Measurements from ENCODE around the gene GRAMD2B.
"Not testable (repeated sequence)": the region's sequence is repeated elsewhere in the genome, so short reads cannot be mapped to it uniquely, and the experiment has no call there.

Gene GRAMD2B

DNA sequence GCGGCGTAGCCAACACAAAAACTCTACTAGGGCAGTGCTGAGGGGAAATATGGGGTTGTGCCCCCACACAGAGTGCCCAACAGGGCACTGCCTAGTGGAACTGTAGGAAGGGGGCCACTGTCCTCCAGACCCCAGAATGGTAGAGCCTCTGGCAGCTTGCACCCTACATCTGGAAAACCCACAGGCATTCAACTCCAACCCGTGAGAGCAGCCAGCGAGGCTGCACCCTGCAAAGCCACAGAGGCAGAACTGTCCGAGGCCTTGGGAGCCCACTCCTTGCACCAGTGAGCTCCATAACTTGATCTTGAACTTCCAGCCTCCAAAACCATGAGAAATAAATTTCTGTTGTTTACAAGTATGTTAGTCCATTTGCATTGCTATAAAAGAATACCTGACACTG lies 27.7 kb downstream of the GRAMD2B start:
- no peak for DNase-seq

DNA sequence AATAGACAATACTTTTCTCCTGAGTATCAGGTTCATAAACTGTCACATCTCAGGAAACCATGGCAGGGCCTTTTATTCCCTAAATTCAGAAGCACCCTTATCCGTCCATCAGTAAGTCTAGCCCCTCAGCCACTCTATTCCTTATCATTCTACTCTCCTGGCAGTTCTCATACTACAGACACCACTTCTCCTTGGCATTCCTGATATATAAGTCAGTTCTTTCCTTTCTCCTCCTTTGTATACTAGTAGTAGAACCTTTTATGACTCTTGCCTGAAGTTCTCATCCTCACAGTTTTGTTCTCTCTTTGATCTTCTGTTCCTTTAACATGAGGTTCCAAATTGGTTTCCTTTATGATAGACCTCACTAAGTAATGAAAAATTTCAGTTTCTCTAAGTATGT lies 29.3 kb downstream of the GRAMD2B start:
- DNase-seq, result no peak

- peak in 11 of 14 donors; percentile 40 to 85 (median 81) for DNase-seq
Observed at GRCh38 chr5:126454081-126454480, 30.9 kb downstream of the GRAMD2B start.

DNA sequence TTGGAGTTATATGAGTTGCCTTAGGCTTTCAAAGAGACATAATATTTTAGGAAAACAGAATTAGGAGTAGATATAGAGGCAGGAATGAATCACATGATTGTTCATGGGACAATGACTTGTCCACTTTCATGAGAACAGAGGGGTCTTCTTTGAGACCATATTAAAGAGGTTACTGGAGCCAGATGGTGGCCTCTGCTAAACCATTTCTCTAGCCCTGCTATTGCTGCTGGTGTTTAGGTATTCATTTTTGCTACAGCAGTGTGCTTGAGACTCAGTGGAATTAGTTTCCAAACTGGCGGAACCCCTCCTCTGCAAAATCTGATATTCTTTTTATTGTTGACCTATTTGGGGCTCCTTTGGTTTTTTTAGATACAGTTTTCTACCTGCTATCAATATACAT lies 31.3 kb downstream of the GRAMD2B start:
- peak in 1 of 14 donors; percentile 44 for DNase-seq

- no peak for DNase-seq
Observed at GRCh38 chr5:126455264-126455663, 32.1 kb downstream of the GRAMD2B start.

GRCh38 chr5:126455728-126456127 lies 32.5 kb downstream of the GRAMD2B start:
- DNase-seq, result no peak

GRCh38 chr5:126456217-126456820 lies 33.1 kb downstream of the GRAMD2B start:
- DNase-seq, result no peak

- peak in 3 of 14 donors; percentile 25 to 47 (median 43) for DNase-seq
Observed at GRCh38 chr5:126460459-126460858, 37.2 kb downstream of the GRAMD2B start.

DNA sequence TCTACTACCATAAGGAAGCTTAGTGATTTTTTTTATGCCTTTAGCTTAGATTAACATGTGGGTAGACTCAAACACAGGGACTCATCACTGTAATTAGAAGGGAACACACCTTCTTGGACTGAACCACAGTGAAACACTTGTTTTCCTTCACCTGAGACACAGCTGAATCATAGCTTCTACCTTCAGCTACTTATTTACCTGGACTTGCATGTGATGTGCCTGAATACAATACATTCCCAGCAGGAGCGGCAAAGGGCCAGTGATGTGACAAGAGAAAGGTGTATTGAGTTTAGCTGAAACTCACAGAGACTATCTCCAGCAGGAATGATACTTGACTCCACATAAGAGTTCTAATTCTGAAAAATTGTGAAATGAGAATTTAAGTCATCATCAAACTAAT lies 37.8 kb downstream of the GRAMD2B start:
- DNase-seq, result no peak

DNA sequence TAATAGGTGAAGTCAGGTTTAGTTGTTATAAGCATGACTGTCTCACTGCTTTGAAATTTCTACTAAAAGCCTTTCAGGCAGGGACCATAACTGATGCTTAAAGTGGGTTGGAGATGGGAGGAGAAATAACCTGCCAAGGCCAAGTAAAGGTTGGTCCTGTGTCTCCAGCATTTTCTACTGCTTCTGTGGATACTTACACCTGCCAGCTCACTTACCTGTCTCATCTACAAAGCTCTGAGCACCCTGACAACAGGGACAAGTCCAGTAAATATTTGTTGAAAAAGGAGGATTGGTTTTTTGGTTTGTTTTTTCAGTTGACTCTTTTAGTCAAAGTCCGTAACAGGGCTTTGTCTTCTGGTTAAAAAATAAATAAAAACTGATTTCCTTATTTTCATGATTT lies 38.6 kb downstream of the GRAMD2B start:
- no peak for DNase-seq

- no peak for DNase-seq
Observed at GRCh38 chr5:126462239-126463014, 39.2 kb downstream of the GRAMD2B start.

- no peak for DNase-seq
Observed at GRCh38 chr5:126464016-126464415, 40.8 kb downstream of the GRAMD2B start.

GRCh38 chr5:126464959-126465358 lies 41.8 kb downstream of the GRAMD2B start:
- DNase-seq, result no peak

DNA sequence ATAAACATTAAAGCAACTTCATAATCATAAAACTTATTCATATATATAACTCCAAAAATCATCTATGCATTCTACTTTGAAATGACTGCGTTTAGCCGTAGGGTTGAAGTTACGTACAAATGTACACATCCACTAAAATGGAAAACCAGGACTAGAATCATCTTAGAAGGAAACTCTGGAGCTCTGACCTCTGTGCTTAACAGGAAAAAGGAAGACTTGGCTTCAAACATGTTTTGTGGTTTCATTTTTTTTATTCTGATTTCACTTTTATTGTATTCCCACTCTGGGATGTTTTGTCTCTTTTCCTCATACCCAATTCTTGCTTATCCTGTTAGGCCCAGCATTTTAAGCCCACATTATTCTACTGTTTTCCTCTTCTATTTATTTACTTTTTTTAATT lies 44.9 kb downstream of the GRAMD2B start:
- DNase-seq, result no peak

GRCh38 chr5:126469536-126470316 lies 46.5 kb downstream of the GRAMD2B start:
- DNase-seq, result no peak

DNA sequence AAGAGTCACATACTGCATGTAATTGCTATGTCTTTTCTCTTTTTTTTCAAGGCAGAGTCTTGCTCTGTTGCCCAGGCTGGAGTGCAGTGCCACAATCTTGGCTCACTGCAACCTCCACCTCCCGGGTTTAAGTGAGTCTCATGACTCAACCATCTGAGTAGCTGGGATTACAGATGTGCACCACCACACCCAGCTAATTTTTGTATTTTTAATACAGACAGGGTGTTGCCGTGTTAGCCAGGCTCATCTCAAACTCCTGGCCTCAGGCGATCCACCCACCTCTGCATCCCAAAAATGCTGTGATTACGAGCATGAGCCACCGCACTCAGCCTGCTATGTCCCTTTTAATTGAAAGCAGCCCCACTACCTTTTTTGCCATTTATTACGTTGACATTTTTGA lies 47.3 kb downstream of the GRAMD2B start:
- DNase-seq, result not testable (repeated sequence)

DNA sequence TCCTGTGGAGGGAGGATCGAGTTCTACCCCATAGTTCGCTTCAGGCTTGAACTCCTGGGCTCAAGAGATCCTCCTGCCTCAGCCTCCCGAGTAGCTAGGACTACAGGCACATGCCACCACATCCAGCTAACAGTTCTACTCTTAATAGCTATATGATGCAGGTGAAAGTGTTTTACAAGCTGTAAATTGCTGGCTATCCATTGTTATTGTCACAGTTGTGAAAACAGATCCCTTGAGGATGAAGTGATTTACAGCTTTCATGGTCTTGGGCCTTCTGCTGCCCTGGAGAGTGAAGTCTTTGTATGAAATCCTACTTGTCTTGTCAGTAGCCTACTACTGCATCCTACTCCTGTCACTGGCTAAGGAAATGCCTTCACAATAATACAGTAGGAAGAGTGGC lies 48.0 kb downstream of the GRAMD2B start:
- no peak for DNase-seq

GRCh38 chr5:126471875-126472537 lies 48.8 kb downstream of the GRAMD2B start:
- DNase-seq, result no peak

DNA sequence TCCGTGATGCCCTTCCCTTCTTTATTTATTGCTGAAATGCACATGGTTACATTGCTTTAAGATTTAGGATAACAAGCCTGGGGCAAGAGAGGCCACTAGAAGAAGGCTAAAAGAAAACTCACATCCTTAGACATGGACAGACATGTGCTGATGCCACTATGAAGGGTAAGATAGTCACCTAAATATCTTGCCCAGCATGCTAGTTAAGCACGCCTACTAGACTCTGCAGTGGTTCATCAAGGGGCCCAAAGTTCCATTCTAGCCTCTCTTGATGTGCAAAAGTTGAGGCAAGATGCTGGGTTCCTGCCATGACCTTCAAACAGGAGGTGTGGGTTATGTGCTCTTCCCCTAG lies 49.3 kb downstream of the GRAMD2B start:
- no peak for DNase-seq

DNA sequence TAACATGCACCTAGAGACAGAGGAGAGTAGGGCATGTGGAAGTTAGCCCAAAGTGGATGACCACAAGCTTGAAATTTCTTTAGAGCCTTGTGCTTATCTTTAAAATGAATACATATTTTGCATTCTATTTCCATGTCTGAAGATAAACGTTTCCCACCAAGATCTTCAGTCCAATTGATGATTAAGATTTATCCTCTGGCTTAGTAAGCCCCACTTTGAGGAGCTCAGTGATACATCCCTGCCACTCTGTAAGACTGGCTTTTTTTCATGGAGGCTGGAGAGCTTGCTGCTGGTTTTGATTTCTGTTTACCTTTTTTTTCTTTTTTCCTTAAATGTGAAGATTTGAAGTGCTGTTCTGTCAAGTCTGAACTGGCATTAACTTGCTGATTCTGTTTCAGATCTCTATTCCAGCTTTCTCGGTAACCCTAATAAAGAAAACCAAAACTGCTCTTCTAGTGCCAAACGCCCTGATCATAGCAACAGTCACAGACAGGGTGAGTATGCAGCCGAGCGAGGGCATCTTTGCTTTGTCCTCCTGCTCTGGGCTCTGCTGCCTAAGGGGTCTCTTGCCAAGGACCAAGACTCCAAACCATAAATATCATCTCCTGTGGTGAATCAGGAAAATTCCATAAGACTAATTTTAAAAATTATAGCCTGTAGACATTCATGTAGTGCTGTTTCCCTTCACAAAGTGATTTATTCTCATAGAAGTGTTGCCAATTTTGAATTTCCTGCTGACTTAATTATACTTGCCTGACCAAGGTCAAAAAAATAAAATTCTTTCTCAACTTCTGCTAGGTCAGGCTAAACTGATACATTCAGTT lies 54.3 kb downstream of the GRAMD2B start:
- peak in 3 of 14 donors; percentile 16 to 36 (median 24) for DNase-seq

DNA sequence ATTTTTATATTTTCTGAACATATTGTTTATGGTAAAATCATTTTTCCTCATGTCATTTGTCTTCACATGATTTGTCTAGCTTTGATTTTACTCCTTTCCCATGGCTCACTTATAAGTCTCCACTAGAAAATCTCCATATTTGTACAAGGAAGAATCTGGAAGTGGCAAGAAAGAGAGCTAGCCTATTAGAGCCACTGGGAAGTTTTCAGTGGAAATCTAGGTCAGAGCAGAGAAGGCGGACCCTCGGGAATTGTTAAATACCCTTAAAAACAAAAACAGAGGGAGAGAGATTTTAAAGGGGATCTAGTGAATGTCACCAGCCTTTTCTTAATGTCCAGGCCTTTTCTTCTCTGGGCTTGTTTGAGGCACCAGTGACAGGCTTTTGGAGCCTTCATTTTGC lies 56.6 kb downstream of the GRAMD2B start:
- DNase-seq, result no peak

- DNase-seq, result no peak
Observed at GRCh38 chr5:126480824-126481223, 57.6 kb downstream of the GRAMD2B start.
